Skeletal muscle tissue (tissue), 4 donors: ENCODE data around the gene NSD1. TPM values are rescaled to one million over a fixed set of nuclear protein-coding genes. Genes with fewer than 3 reads are reported as not detected.
A peak's percentile ranks its signal among the peaks of the same experiment; 100 is the strongest.

Experiments
- H3K27ac ChIP-seq: one replicate; pipeline ENCODE4 v1.7.0; 2013; ENCODE audit warnings: mild to moderate bottlenecking, low read depth, low read length, inconsistent platforms
- H3K27me3 ChIP-seq, 3 donors: one replicate each; pipeline ENCODE4 v1.7.0; 2013; ENCODE audit warnings: low read length in 3 of 3; ENCODE audit not compliant: control insufficient read depth in 3 of 3, insufficient read depth in 3 of 3
- H3K36me3 ChIP-seq, 3 donors: one replicate each; pipeline ENCODE4 v1.7.0; 2013; ENCODE audit warnings: low read length in 3 of 3; ENCODE audit not compliant: control insufficient read depth in 3 of 3, insufficient read depth in 3 of 3
- H3K4me1 ChIP-seq, 3 donors: one replicate each; pipeline ENCODE4 v1.7.0; 2013; ENCODE audit warnings: low read length in 3 of 3, mild to moderate bottlenecking in 3 of 3; ENCODE audit not compliant: control insufficient read depth in 3 of 3, insufficient read depth in 3 of 3
- H3K4me3 ChIP-seq, 3 donors: one replicate each; pipeline ENCODE4 v1.7.0; 2013; ENCODE audit warnings: low read length in 3 of 3
- H3K9ac ChIP-seq, 3 donors: one replicate each; pipeline ENCODE4 v1.7.0; 2013; ENCODE audit warnings: low read length in 3 of 3, mild to moderate bottlenecking in 3 of 3, moderate library complexity in 2 of 3, low read depth in 1 of 3
- H3K9me3 ChIP-seq, 3 donors: one replicate each; pipeline ENCODE4 v1.7.0; 2013; ENCODE audit warnings: low read length in 3 of 3; ENCODE audit not compliant: control insufficient read depth in 3 of 3
- total RNA-seq: library from RNA; depleted of rRNA; stranded (reverse); fragments of >200 nt; gene quantifications from one replicate; pipeline ENCODE4 v1.2.3, GENCODE V29; 2014
- donor health status: Osteomylitis.

The NSD1 gene
- total RNA-seq, 1 donor from 2014 or later: 57.4 TPM

DNA sequence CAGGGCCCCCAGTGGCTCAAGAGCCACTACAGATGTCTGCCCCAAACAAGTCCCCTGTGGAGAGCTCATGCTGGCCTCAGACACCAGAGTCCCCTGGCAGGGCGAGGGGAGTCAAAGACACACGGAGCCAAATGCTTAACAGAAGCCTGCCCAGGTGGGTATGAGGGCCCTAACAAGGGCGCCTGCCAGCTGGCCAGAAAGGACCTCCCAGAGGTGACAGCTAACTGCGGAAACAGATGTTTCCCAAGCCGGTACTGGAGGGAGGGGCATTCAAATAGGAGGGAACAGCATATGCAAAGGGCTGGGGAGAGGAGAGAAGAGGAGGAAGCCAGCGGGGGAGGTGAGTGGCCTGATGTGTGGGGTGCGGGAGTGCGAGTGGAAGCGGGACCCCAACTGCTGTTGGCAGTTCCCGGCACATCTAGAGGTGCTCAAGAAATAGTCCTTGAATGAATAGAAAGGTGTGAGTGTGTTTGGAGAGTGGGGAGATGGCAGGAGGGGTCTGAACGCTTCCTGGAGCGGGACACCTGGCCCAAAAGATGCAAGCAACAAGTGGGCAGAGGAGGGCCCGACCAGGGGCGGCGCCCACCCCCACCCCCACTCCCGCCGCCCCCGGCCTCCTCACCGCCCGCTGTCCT, 177.3 kb downstream of the NSD1 start:
- no peaks in the 10 kb centered on the region for H3K27me3 ChIP-seq
- H3K27ac ChIP-seq: no peak overlapping the region
- peaks cover 23 to 52% (median 27%) of the 10 kb centered on the region in 3 donors for H3K4me1 ChIP-seq
- no peak overlapping the region for H3K4me3 ChIP-seq
- peaks cover 12 to 16% (median 14%) of the 10 kb centered on the region in 3 donors for H3K36me3 ChIP-seq
- H3K9ac ChIP-seq: peak overlapping the region in 1 of 3 donors; percentile 8
- H3K9me3 ChIP-seq: no peaks in the 10 kb centered on the region

DNA sequence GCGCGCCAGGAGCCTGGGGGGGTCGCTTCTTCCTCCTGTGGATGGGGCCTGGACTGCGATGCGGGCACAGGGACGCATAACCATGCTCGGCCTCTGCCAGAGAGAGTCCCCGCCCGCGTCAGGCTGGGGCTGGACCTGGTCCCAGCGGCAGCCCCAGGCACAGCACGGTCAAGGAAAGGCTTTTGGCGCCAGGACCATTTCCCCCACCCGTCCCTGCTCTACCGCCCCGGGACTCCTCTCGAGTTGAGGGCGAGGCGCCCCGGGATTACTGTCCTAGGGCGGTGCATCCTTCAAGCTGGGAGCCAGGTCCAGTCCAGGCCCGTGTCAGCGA, 177.8 kb downstream of the NSD1 start:
- Histone ChIP-seq H3K36me3 (peaks cover 7 to 11% (median 9%) of the 10 kb centered on the region in 3 donors), H3K27me3 (no peaks in the 10 kb centered on the region), H3K9me3 (no peaks in the 10 kb centered on the region), H3K27ac (no peak overlapping the region), H3K9ac (peak overlapping the region in 2 of 3 donors; percentile 25 to 53), H3K4me3 (peak overlapping the region in 2 of 3 donors; percentile 76 to 82), H3K4me1 (peaks cover 20 to 48% (median 27%) of the 10 kb centered on the region in 3 donors)

DNA sequence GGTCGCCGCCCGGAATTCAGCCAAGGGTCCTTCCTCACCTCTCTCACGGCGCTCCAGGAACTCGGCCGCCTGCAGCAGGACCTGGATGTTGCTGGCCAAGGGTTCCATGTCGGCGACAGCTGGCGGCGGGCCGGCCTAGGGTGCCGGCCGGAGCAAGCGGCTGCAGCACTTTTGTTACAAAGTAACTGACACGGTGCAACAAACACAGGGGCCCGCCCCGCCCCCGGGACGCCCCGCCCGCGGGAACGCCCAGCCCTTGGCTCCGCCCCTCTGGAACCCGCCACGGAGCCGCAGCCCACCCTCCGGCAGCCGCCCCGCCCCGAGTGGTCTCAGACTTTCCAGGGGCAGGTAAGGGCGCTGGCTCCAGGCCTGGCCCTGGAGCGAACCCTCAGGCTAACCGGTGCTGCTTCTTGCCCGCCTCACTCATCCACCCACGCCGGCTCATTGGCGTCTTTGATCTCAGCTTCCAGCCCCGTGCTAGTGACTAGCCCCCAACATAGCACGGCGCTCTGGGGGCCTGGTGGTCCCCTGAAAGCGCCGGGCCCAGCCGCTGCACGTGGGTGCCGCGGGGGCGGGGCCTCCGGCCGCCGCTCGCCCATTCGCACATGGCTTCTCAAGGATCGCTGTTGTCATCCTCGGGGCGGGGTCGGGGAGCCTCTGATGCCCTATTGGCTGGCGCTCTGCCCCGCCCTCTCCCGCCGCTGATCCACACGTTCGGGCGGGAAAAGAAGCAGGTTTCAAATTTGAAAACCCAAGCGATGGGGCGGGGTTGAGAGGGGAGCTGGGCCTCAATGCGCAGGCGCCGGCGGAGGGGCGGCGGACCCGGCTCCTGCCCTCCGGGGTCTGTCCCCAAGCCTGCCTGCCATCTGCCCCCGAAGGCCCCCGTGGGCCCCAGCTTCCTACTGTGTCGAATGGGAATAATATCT, 178.4 kb downstream of the NSD1 start, which contains the start of gene MXD3:
Gene MXD3, minus strand, starts transcription at position 176 of the 926 bp plus-strand sequence. Its CDS starts 68 bp downstream, at position 108.
- Histone ChIP-seq H3K27me3 (no peaks in the 10 kb centered on the region), H3K4me3 (peak within 1 kb of the TSS; percentile 68 to 82 (median 76)), H3K4me1 (peaks cover 20 to 45% (median 27%) of the 10 kb centered on the region in 3 donors), H3K36me3 (peaks cover 1 to 5% (median 4%) of the 10 kb centered on the region in 3 donors), H3K9me3 (no peaks in the 10 kb centered on the region), H3K9ac (peak within 1 kb of the TSS in 2 of 3 donors; percentile 45 to 53), H3K27ac (peak within 1 kb of the TSS; percentile 30)

DNA sequence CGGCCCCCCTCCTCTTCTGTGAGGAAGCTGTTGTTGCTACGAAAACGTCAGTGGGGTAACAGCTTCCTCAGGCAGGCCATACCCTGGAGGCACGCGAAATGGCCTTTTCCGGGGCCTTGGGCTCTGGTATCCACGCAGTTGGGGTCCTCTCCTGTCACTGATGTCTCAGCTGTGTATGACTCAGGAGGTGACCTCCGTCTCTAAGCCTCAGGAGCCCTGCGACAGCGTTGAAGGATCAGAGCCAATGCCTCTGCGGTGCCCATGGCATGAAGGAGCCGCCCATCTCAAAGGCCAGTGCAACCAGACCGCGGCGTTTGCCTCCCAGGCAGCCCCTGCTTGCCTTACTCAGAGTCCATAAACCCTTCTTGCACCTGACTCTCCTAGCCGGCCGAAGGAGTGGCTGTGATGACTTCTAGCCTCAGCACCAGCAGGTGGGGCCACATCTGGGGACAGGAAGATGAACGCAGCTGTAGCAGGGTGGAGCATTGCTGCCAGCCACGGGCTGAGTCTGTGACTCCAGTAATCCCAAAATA, 179.1 kb downstream of the NSD1 start:
- Histone ChIP-seq H3K27ac (no peak overlapping the region), H3K9ac (no peak overlapping the region), H3K4me3 (peak overlapping the region; percentile 23 to 43 (median 29))

DNA sequence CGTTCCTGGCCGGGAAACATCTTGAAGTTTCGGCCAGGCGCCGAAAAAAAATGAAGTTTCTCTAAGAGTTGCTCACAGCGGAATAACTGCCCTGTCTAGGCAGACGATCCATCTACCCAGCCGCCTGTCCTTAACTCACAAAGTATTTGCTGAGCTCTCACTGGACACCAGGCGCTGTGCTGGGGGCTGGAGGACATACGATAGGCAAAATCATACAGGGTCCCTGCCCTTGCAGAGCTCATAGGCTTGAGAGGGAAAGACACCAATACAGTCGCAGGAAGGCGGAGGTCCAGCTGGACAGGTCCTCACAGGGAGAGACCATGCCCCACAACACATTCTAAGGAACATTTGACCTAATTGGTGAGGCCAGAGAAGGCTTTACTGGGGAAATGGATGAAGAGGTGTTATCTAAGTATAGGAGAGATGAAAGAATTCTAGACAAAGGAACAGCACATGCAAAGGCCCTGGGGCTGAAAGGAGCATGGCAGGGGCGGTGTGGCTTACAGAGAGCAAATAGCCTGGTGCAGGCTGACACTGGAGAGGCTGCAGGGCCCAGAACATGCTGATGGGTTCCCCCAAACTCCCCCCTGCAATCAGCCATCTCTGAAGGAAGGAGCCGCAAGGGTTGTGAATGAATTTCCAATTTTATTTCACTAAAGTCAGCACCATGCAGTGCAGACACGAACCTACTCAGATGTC, 180.1 kb downstream of the NSD1 start:
- Histone ChIP-seq H3K36me3 (no peaks in the 10 kb centered on the region), H3K4me3 (no peak overlapping the region), H3K27me3 (no peaks in the 10 kb centered on the region), H3K9me3 (no peaks in the 10 kb centered on the region), H3K9ac (no peak overlapping the region), H3K4me1 (peaks cover 20 to 40% (median 27%) of the 10 kb centered on the region in 3 donors), H3K27ac (no peak overlapping the region)

More for the DNA sequence above, 179.1 kb downstream of the NSD1 start:
- H3K9me3 ChIP-seq: no peaks in the 10 kb centered on the region
- H3K27me3 ChIP-seq: no peaks in the 10 kb centered on the region
- H3K4me1 ChIP-seq: peaks cover 20 to 41% (median 27%) of the 10 kb centered on the region in 3 donors
- no peaks in the 10 kb centered on the region for H3K36me3 ChIP-seq

DNA sequence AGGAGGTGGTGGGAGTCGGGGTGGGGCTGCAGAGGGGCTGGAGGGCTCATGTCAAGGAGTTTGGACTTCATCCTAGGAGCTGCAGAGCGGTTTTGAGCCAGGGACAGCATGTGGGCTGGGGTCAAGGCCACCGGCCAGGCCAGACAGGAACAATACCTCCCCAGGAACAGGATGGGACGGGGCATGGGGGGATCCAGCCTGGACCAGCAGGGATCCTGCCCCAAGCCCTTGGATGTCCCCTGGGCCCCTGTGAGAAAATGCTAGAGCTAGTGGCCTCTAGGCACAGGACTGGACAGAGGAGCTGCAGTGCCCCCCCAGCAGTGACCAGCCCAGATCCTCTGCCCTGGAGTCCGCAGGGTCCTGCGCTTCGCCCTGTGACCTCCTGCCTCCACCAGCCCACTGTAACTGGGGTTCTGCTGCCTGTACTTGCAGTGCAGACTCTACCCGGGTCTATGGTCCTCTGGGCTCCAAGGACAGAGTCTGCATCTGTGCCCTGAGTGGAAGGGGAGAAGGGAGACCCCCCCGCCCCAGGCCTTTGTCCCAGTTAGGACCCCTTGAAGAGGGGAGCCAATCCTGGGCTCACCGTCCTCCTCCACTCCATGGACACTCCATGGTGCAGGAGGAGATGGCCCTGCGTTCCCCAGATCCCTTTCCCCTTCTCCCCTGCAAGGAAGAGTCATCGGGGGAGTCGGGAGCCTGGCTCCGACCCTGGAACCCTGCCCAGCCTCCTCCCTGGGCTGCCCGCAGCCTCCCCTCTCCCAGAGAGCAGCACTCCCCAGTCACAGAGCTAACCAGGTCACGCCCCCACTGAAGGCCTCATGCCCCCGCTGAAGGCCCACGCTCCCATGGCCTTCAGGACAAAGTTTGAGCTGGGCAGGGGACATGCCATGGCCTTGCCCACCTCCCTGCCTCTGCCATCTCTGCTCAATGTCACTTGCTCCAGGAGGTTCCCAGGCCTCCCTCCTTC, 181.1 kb downstream of the NSD1 start:
- Histone ChIP-seq H3K27me3 (no peaks in the 10 kb centered on the region), H3K4me1 (peaks cover 15 to 30% (median 20%) of the 10 kb centered on the region in 3 donors), H3K27ac (no peak overlapping the region), H3K9ac (no peak overlapping the region), H3K36me3 (no peaks in the 10 kb centered on the region), H3K9me3 (no peaks in the 10 kb centered on the region), H3K4me3 (no peak overlapping the region)

DNA sequence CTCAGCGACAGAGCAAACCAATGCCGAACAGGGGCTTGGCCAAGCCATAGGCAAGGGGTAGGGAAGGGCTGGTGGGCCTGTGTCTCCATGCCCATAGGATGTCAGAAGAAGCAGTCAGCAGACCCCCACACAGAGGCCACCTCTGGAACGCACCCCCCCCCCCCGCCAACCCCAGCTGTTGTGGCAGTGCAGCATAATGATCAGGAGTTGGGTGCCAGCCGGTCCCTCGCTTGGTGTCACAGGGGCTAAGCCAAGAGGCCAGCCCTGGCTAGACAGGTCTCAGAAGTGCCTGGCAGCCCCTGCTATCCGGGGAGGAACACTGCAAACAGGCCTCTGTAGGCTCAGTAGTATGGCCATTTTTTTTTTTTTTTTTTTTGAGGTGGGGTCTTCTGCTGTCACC, 181.8 kb downstream of the NSD1 start:
- Histone ChIP-seq H3K9me3 (no peaks in the 10 kb centered on the region), H3K27me3 (no peaks in the 10 kb centered on the region), H3K9ac (no peak overlapping the region), H3K36me3 (no peaks in the 10 kb centered on the region), H3K27ac (no peak overlapping the region), H3K4me1 (peaks cover 15 to 23% (median 18%) of the 10 kb centered on the region in 3 donors), H3K4me3 (no peak overlapping the region)

DNA sequence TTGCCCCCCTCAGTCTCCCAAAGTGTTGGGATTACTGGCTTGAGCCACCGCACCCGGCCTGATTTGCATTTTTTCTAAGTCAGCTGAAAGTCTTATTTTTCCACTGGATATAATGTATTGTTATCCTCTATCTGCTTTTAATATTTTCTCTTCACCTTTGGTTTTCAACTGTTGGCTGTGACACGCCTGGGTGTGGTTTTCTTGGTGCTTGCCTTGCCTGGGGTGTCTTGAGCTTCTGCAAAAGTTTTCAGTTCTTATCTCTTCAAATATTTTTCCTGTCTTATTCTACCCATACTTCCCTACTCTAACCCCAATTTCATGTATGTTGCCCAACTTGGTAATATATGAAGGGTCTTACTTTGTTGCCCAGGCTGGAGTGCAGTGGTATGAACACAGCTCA, 182.4 kb downstream of the NSD1 start:
- Histone ChIP-seq H3K9ac (no peak overlapping the region), H3K36me3 (no peaks in the 10 kb centered on the region), H3K4me3 (no peak overlapping the region), H3K4me1 (peaks cover 11 to 19% (median 17%) of the 10 kb centered on the region in 3 donors), H3K9me3 (no peaks in the 10 kb centered on the region), H3K27ac (no peak overlapping the region), H3K27me3 (no peaks in the 10 kb centered on the region)

DNA sequence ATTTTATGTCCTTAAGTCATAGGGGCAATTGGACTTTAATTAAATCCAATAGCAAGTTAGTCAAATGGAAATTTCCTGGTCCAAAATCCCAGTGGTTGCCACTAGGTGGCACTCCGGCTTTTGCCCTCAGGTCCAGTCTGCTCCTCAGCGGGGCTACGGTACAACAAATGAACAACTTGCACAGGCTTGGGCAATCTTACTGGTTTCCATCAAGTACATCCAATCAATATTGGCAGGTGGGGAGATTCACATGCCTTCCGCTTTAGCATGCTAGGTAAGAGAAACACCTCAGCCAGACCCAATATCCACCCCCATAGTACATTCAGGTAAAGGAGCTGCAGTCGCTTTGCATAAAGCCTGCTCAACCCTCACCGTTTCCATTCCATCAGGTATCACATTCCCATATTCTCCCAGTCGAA, 184.4 kb downstream of the NSD1 start:
- Histone ChIP-seq H3K27me3 (no peaks in the 10 kb centered on the region), H3K4me1 (peaks cover under 1 to 4% (median under 1%) of the 10 kb centered on the region in 3 donors), H3K9ac (no peak overlapping the region), H3K36me3 (no peaks in the 10 kb centered on the region), H3K4me3 (no peak overlapping the region), H3K9me3 (no peaks in the 10 kb centered on the region), H3K27ac (no peak overlapping the region)
